ENCODE results near the gene CTSZ. TPM values are rescaled to one million over a fixed set of nuclear protein-coding genes. Genes with fewer than 3 reads are reported as not detected.

CTSZ gene
- total RNA-seq, 1 donor from 2014 or later, result 73.7 TPM

- no peak for TF ChIP-seq CTCF (IDR thresholded peaks at IDR 0.05; ENCODE audit: insufficient read depth, low read length, severe bottlenecking)
- DNase-seq (ENCODE audit: low read depth) (no peak), FAIRE-seq (no peak)
- peaks cover 15% of the 10 kb centered on the region for H3K36me3 ChIP-seq (ENCODE audit: control insufficient read depth, insufficient read depth, low read length)
- H3K4me3 ChIP-seq (ENCODE audit: low read depth, low read length), result no peak overlapping the region
- H3K27me3 ChIP-seq (ENCODE audit: control insufficient read depth, insufficient read depth, low read length), result no peaks in the 10 kb centered on the region
Measured at GRCh38 chr20:59002388-59002787, 4.7 kb downstream of the CTSZ start.

GRCh38 chr20:59001449-59002171 is 5.4 kb downstream of the CTSZ start:
- no peak for DNase-seq (ENCODE audit: low read depth)
- H3K27me3 ChIP-seq (ENCODE audit: control insufficient read depth, insufficient read depth, low read length), result no peaks in the 10 kb centered on the region
- no peak overlapping the region for H3K4me3 ChIP-seq (ENCODE audit: low read depth, low read length)
- no peak for TF ChIP-seq CTCF (IDR thresholded peaks at IDR 0.05; ENCODE audit: insufficient read depth, low read length, severe bottlenecking)
- FAIRE-seq, result no peak
- peaks cover 17% of the 10 kb centered on the region for H3K36me3 ChIP-seq (ENCODE audit: control insufficient read depth, insufficient read depth, low read length)

- no peak for TF ChIP-seq CTCF (IDR thresholded peaks at IDR 0.05; ENCODE audit: insufficient read depth, low read length, severe bottlenecking)
- H3K27me3 ChIP-seq (ENCODE audit: control insufficient read depth, insufficient read depth, low read length), result no peaks in the 10 kb centered on the region
- FAIRE-seq (no peak), DNase-seq (ENCODE audit: low read depth) (no peak)
- H3K4me3 ChIP-seq (ENCODE audit: low read depth, low read length), result no peak overlapping the region
- peaks cover 19% of the 10 kb centered on the region for H3K36me3 ChIP-seq (ENCODE audit: control insufficient read depth, insufficient read depth, low read length)
Measured at GRCh38 chr20:59001068-59001448, 6.0 kb downstream of the CTSZ start.

- Histone ChIP-seq H3K4me3 (ENCODE audit: low read depth, low read length) (no peak overlapping the region), H3K27me3 (ENCODE audit: control insufficient read depth, insufficient read depth, low read length) (no peaks in the 10 kb centered on the region), H3K36me3 (ENCODE audit: control insufficient read depth, insufficient read depth, low read length) (peaks cover 24% of the 10 kb centered on the region)
- TF ChIP-seq CTCF (IDR thresholded peaks at IDR 0.05; ENCODE audit: insufficient read depth, low read length, severe bottlenecking), result no peak
- no peak for DNase-seq (ENCODE audit: low read depth)
- no peak for FAIRE-seq
Measured at GRCh38 chr20:59000326-59000725, 6.7 kb downstream of the CTSZ start.

- H3K4me3 ChIP-seq (ENCODE audit: low read depth, low read length), result no peak overlapping the region
- DNase-seq (ENCODE audit: low read depth), result no peak
- H3K27me3 ChIP-seq (ENCODE audit: control insufficient read depth, insufficient read depth, low read length), result no peaks in the 10 kb centered on the region
- no peak for TF ChIP-seq CTCF (IDR thresholded peaks at IDR 0.05; ENCODE audit: insufficient read depth, low read length, severe bottlenecking)
- peaks cover 25% of the 10 kb centered on the region for H3K36me3 ChIP-seq (ENCODE audit: control insufficient read depth, insufficient read depth, low read length)
- FAIRE-seq, result no peak
Measured at GRCh38 chr20:58998656-58999055, 8.4 kb downstream of the CTSZ start.

Measured in bronchial epithelial cell (primary cell).